Measurements from ENCODE around the gene OLFM4.

OLFM4 gene, protein sequence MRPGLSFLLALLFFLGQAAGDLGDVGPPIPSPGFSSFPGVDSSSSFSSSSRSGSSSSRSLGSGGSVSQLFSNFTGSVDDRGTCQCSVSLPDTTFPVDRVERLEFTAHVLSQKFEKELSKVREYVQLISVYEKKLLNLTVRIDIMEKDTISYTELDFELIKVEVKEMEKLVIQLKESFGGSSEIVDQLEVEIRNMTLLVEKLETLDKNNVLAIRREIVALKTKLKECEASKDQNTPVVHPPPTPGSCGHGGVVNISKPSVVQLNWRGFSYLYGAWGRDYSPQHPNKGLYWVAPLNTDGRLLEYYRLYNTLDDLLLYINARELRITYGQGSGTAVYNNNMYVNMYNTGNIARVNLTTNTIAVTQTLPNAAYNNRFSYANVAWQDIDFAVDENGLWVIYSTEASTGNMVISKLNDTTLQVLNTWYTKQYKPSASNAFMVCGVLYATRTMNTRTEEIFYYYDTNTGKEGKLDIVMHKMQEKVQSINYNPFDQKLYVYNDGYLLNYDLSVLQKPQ

DNA sequence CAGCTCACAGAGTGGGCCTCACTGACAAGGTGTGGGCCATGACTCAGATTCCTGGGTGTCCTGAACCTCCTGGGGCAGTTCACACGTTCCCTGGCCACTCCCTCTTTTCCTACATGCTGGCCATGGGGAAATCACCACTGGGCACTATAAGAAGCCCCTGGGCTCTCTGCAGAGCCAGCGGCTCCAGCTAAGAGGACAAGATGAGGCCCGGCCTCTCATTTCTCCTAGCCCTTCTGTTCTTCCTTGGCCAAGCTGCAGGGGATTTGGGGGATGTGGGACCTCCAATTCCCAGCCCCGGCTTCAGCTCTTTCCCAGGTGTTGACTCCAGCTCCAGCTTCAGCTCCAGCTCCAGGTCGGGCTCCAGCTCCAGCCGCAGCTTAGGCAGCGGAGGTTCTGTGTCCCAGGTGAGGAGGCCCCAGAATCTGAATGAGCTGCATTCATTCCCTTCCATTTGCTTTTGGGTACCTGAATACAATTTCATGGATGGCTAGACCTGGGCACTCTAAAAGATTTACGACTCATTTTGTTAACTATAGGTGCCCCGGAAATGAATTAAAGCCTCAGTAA lies at the start of gene OLFM4:
OLFM4 (plus strand) TSS at position 177 of the 567 bp plus-strand sequence; CDS start at position 201, 24 bp downstream.
- no peak for TF ChIP-seq CTCF (IDR thresholded peaks at IDR 0.05; ENCODE audit: insufficient read depth, missing control alignments)
- DNase-seq (ENCODE audit: insufficient read length, low spot score) (no peak), FAIRE-seq (no peak)

GRCh38 chr13:52978989-52979388 lies 49.6 kb upstream of the OLFM4 start:
- FAIRE-seq (no peak), DNase-seq (ENCODE audit: insufficient read length, low spot score) (no peak)
- TF ChIP-seq CTCF (IDR thresholded peaks at IDR 0.05; ENCODE audit: insufficient read depth, missing control alignments), result no peak

GRCh38 chr13:52980695-52981094 lies 47.9 kb upstream of the OLFM4 start:
- DNase-seq (ENCODE audit: insufficient read length, low spot score) (no peak), FAIRE-seq (no peak)
- no peak for TF ChIP-seq CTCF (IDR thresholded peaks at IDR 0.05; ENCODE audit: insufficient read depth, missing control alignments)

DNA sequence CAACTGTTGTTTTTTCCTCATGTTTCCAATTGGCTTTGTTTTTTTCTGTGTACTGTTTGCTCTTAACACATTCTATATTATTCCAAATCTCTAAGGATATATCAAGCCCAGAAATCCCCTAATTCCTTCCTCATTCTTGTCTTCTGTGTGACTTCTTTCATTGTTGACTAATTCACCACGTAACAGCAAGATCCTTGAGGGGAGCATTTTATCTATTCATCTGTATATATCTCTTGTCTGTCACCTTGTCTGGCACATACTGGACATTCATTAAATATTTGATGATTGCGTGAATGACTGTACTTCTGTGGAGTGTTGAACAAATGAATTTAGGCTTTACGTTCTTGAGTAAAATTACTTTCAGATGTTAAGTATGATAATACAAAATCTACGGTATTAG lies 44.8 kb upstream of the OLFM4 start:
- TF ChIP-seq CTCF (IDR thresholded peaks at IDR 0.05; ENCODE audit: insufficient read depth, missing control alignments), result no peak
- FAIRE-seq (no peak), DNase-seq (ENCODE audit: insufficient read length, low spot score) (no peak)

DNA sequence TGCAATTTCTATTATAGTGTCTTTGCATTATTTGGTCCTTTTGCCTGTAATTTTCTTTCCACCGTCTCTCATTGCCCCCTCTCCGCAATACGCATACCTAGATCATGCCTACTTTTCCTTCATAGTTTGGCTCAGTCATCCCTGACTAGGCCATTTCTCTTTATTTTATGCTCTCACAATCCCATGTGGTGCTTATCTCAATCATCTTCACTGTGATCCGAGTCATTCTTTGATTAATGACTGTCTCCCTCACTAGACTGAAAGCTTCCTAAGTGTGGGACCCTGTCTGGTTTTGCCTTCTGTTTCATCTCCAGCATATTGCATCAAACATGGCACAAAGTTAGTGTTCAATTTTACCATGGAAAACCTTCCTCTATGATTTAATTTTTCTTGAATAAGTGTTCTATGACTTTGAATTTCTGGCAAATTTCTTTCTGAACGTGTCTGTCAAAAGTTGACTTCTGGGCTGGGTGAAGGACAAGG lies 43.7 kb upstream of the OLFM4 start:
- TF ChIP-seq CTCF (IDR thresholded peaks at IDR 0.05; ENCODE audit: insufficient read depth, missing control alignments), result no peak
- DNase-seq (ENCODE audit: insufficient read length, low spot score) (no peak), FAIRE-seq (no peak)

- FAIRE-seq (no peak), DNase-seq (ENCODE audit: insufficient read length, low spot score) (no peak)
- TF ChIP-seq CTCF (IDR thresholded peaks at IDR 0.05; ENCODE audit: insufficient read depth, missing control alignments), result no peak
Observed at GRCh38 chr13:52991344-52992020, 37.1 kb upstream of the OLFM4 start.
